KMS-11 (cell line): Measurements from ENCODE around the gene CHST11.

Experiments
- H2AFZ ChIP-seq: fragments of 200-600 bp; sonication (generic); 2 replicates; pipeline ENCODE4 v1.6.1; 2016; ENCODE audit warnings: antibody characterized with exemption, mixed run types, low read depth
- H3K27ac ChIP-seq: fragments of 200-600 bp; sonication (generic); 2 replicates; pipeline ENCODE4 v1.6.1; 2016; ENCODE audit warnings: mild to moderate bottlenecking, mixed run types
- H3K27me3 ChIP-seq: fragments of 200-600 bp; sonication (generic); 2 replicates; pipeline ENCODE4 v1.6.1; 2017; ENCODE audit warnings: mild to moderate bottlenecking, low read depth, mixed run types, moderate library complexity; ENCODE audit not compliant: insufficient read depth
- H3K36me3 ChIP-seq: fragments of 200-600 bp; sonication (generic); 2 replicates; pipeline ENCODE4 v1.6.1; 2017; ENCODE audit warnings: mild to moderate bottlenecking, mixed run types; ENCODE audit not compliant: insufficient read depth
- H3K4me1 ChIP-seq: fragments of 200-600 bp; sonication (generic); 2 replicates; pipeline ENCODE4 v1.6.1; 2016; ENCODE audit warnings: mild to moderate bottlenecking, low read depth, mixed run types; ENCODE audit not compliant: poor library complexity, severe bottlenecking
- H3K4me2 ChIP-seq: fragments of 200-600 bp; sonication (generic); 2 replicates; pipeline ENCODE4 v1.7.0; 2016; ENCODE audit warnings: mild to moderate bottlenecking, mixed run types
- H3K4me3 ChIP-seq: fragments of 200-600 bp; sonication (generic); IDR thresholded peaks from 2 replicates; pipeline ENCODE4 v1.6.1; 2017; ENCODE audit warnings: low read depth, low read length, mixed read lengths; ENCODE audit not compliant: insufficient read depth
- H3K79me2 ChIP-seq: fragments of 200-600 bp; sonication (generic); 2 replicates; pipeline ENCODE4 v1.6.1; 2016; ENCODE audit warnings: low read depth, mixed run types; ENCODE audit not compliant: insufficient read depth
- H3K9ac ChIP-seq: fragments of 200-600 bp; sonication (generic); 2 replicates; pipeline ENCODE4 v1.6.1; 2016; ENCODE audit warnings: mild to moderate bottlenecking, mixed run types
- H4K20me1 ChIP-seq: fragments of 200-600 bp; sonication (generic); 2 replicates; pipeline ENCODE4 v1.6.1; 2016; ENCODE audit warnings: mild to moderate bottlenecking, mixed run types; ENCODE audit not compliant: insufficient read depth
- CTCF ChIP-seq: fragments of 200-600 bp; sonication (generic); conservative IDR thresholded peaks from 2 replicates; pipeline ENCODE4 v1.6.1; 2017; ENCODE audit warnings: low read depth, mild to moderate bottlenecking, antibody characterized with exemption, low read length, moderate library complexity, mixed read lengths

Gene CHST11

DNA sequence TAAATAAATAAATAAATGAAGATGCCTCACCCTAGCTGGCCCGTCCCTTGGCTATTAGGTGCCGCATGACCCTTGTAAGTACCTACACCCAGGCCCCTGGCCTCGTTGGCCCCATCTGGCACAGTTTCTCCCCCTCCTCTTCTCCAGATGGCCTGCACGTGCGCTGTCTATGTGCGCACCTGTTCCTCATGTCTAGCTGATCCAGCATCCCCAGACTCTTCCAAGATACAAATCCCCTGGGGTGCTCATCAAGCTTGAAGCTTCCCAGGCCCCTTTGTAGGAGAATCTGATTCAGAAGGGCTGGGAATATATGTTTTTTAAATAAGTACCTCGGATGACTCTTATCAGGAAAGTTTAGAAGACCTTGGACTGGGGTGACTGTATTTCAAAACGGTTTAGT lies 133.3 kb downstream of the CHST11 start:
- H4K20me1 ChIP-seq = no peaks in the 10 kb centered on the region
- no peak for TF ChIP-seq CTCF
- no peaks in the 10 kb centered on the region for H3K27me3 ChIP-seq
- H3K79me2 ChIP-seq = no peaks in the 10 kb centered on the region
- H3K4me2 ChIP-seq = no peak overlapping the region
- no peaks in the 10 kb centered on the region for H3K36me3 ChIP-seq
- no peak overlapping the region for H3K27ac ChIP-seq
- H2AFZ ChIP-seq = no peak overlapping the region
- no peaks in the 10 kb centered on the region for H3K4me1 ChIP-seq
- H3K4me3 ChIP-seq = no peak overlapping the region
- H3K9ac ChIP-seq = no peak overlapping the region

DNA sequence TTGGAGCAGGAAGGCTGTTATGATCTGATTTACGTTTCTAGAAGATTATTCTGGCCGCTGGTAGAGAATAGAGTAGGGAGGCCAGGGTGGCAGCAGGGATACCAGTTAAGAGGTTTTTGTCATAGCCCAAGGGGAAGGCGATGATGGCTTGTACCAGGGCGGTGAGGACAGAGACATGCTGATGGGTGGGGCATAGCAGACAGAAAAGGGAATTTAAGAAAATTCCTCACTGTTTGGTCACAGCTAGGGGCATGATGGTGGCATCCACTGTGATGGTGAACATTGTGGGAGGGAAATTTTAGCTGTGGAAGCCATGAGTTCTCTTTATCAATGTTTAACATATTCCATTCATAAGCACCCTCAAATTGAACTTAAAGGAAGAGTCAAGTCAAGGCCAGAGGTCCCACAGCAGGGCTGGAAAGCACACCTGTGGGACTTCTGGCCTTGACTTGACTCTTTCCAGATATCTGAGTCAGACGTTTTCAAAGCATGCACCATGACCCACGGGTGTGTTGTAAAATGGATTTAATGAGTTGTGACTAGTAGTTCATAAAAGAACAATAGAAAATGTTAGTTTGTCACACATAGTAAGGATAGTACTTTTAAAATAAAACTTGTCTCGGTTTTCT lies 134.6 kb downstream of the CHST11 start:
- H2AFZ ChIP-seq = no peak overlapping the region
- no peak overlapping the region for H3K27ac ChIP-seq
- no peaks in the 10 kb centered on the region for H3K36me3 ChIP-seq
- H3K4me3 ChIP-seq = no peak overlapping the region
- no peaks in the 10 kb centered on the region for H4K20me1 ChIP-seq
- H3K4me2 ChIP-seq = no peak overlapping the region
- no peak for TF ChIP-seq CTCF
- no peaks in the 10 kb centered on the region for H3K79me2 ChIP-seq
- no peaks in the 10 kb centered on the region for H3K27me3 ChIP-seq
- no peak overlapping the region for H3K9ac ChIP-seq
- no peaks in the 10 kb centered on the region for H3K4me1 ChIP-seq

GRCh38 chr12:104593482-104593881 lies 136.7 kb downstream of the CHST11 start:
- Histone ChIP-seq H4K20me1 (no peaks in the 10 kb centered on the region), H3K27ac (no peak overlapping the region), H3K4me3 (no peak overlapping the region), H3K4me1 (no peaks in the 10 kb centered on the region), H2AFZ (no peak overlapping the region), H3K27me3 (no peaks in the 10 kb centered on the region), H3K9ac (no peak overlapping the region), H3K36me3 (no peaks in the 10 kb centered on the region), H3K79me2 (no peaks in the 10 kb centered on the region), H3K4me2 (no peak overlapping the region)
- no peak for TF ChIP-seq CTCF

GRCh38 chr12:104596134-104596799 lies 139.5 kb downstream of the CHST11 start:
- Histone ChIP-seq H3K4me2 (no peak overlapping the region), H4K20me1 (no peaks in the 10 kb centered on the region), H2AFZ (no peak overlapping the region), H3K4me1 (no peaks in the 10 kb centered on the region), H3K9ac (no peak overlapping the region), H3K79me2 (no peaks in the 10 kb centered on the region), H3K36me3 (no peaks in the 10 kb centered on the region), H3K27ac (no peak overlapping the region), H3K4me3 (no peak overlapping the region), H3K27me3 (no peaks in the 10 kb centered on the region)
- no peak for TF ChIP-seq CTCF
